GM23248 (cell line): Measurements from ENCODE around the gene HDAC4.

Experiments used
- EZH2 ChIP-seq: fragments of 200-600 bp; sonication (generic); IDR thresholded peaks from 2 replicates; pipeline ENCODE4 v1.6.1; 2018; ENCODE audit warnings: antibody characterized with exemption, mild to moderate bottlenecking; ENCODE audit not compliant: insufficient read depth, poor library complexity, severe bottlenecking
- EZH2phosphoT487 ChIP-seq: fragments of 200-600 bp; sonication (generic); IDR thresholded peaks from 2 replicates; pipeline ENCODE4 v1.6.1; 2018; ENCODE audit warnings: antibody characterized with exemption, moderate library complexity, mild to moderate bottlenecking, low read depth; ENCODE audit not compliant: insufficient read depth

DNA sequence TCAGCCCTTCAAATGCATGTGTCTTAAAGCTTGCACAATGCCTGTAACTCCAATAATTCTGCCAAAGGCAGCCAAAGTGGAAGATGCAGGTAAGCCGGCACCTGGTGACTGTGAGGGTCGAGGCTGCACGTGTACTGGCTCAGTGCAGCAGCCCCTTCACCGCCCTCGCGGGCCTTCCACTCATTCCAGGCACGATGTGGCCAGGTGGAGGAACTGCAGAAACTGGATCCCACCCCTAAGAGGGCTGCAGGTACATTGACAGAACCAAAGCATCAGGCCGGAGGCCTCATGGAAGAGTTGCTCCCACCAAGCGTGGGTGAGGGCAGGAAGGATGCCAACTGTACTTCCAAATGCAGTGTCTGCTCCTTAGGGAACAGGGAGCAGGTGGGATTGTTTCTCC is 253.4 kb downstream of the HDAC4 start:
- no peak for TF ChIP-seq EZH2
- no peak for TF ChIP-seq EZH2phosphoT487
